IMR-90 (cell line): Measurements from ENCODE around the gene PDCL3. TPM values are rescaled to one million over a fixed set of nuclear protein-coding genes. Genes with fewer than 3 reads are reported as not detected.

Experiments used
- ATAC-seq: fragments of 200-7000 bp; cut with Tn5 transposase; 2 replicates; pipeline ENCODE4 v1.9.1; 2020; ENCODE audit warnings: low read depth, mild to moderate bottlenecking, moderate library complexity
- BruUV-seq: library from RNA; stranded (reverse); fragments of 400-500 nt; replicated peaks from 2 replicates; lab custom pipeline; 2021; lab: Mats Ljungman, UMichigan
- CTCF ChIA-PET: fragments of 300-600 bp; formaldehyde crosslinking; extraction: SDS; loops from one replicate; lab custom pipeline; 2021; ENCODE audit warnings: antibody characterized with exemption; lab: Yijun Ruan, JAX
- POLR2A ChIA-PET: fragments of 300-600 bp; sonication (Branson Sonifier 250); formaldehyde crosslinking; loops from one replicate; lab custom pipeline; 2022; ENCODE audit warnings: antibody characterized with exemption; ENCODE audit not compliant: unreplicated experiment; lab: Charles Lee
- DNase-seq: peaks from one replicate; pipeline ENCODE4 v3.0.0; 2013
- H2AFZ ChIP-seq: replicated peaks from 2 replicates; pipeline ENCODE3; 2013; ENCODE audit warnings: low read length, mild to moderate bottlenecking; ENCODE audit not compliant: poor library complexity
- H2AK5ac ChIP-seq: 2 replicates; pipeline ENCODE4 v1.6.1; 2013; ENCODE audit warnings: low read depth, low read length, inconsistent platforms
- H2AK9ac ChIP-seq: replicated peaks from 2 replicates; pipeline ENCODE3; 2013; ENCODE audit warnings: mild to moderate bottlenecking, low read depth, low read length, moderate library complexity; ENCODE audit not compliant: poor library complexity
- H2BK120ac ChIP-seq: 2 replicates; pipeline ENCODE4 v1.6.1; 2013; ENCODE audit warnings: low read depth, low read length, inconsistent platforms
- H2BK15ac ChIP-seq: 3 replicates; pipeline ENCODE4 v1.6.1; 2013; ENCODE audit warnings: low read depth, low read length, inconsistent platforms
- H2BK20ac ChIP-seq: 2 replicates; pipeline ENCODE4 v1.6.1; 2013; ENCODE audit warnings: low read depth, mild to moderate bottlenecking, inconsistent platforms, low read length, moderate library complexity
- H2BK5ac ChIP-seq: 2 replicates; pipeline ENCODE4 v1.6.1; 2013; ENCODE audit warnings: mild to moderate bottlenecking, low read depth, low read length, inconsistent platforms; ENCODE audit not compliant: poor library complexity, severe bottlenecking
- H3K14ac ChIP-seq: replicated peaks from 2 replicates; pipeline ENCODE4 v1.6.1; 2013; ENCODE audit warnings: low read depth, low read length, inconsistent platforms
- H3K18ac ChIP-seq: 2 replicates; pipeline ENCODE4 v1.6.1; 2013; ENCODE audit warnings: low read depth, low read length, control low read depth
- H3K23ac ChIP-seq: 2 replicates; pipeline ENCODE4 v1.6.1; 2013; ENCODE audit warnings: low read depth, low read length, inconsistent platforms
- H3K27ac ChIP-seq: 2 replicates; pipeline ENCODE4 v1.5.1; 2013; ENCODE audit warnings: mild to moderate bottlenecking, control low read depth, low read length; ENCODE audit not compliant: insufficient read depth
- H3K27me3 ChIP-seq: 2 replicates; pipeline ENCODE4 v1.6.1; 2013; ENCODE audit warnings: low read length; ENCODE audit not compliant: control insufficient read depth, insufficient read depth
- H3K36me3 ChIP-seq: 2 replicates; pipeline ENCODE4 v1.6.1; 2013; ENCODE audit warnings: low read length, mixed read lengths; ENCODE audit not compliant: control insufficient read depth, insufficient read depth
- H3K4ac ChIP-seq: 2 replicates; pipeline ENCODE4 v1.6.1; 2013; ENCODE audit warnings: low read depth, low read length, inconsistent platforms
- H3K4me1 ChIP-seq: 2 replicates; pipeline ENCODE4 v1.6.1; 2013; ENCODE audit warnings: low read length, mixed read lengths; ENCODE audit not compliant: control insufficient read depth, insufficient read depth
- H3K4me2 ChIP-seq: 2 replicates; pipeline ENCODE4 v1.6.1; 2013; ENCODE audit warnings: low read depth, mild to moderate bottlenecking, control low read depth, low read length, moderate library complexity
- H3K4me3 ChIP-seq: 2 replicates; pipeline ENCODE4 v1.5.1; 2013; ENCODE audit warnings: low read depth, mild to moderate bottlenecking, control low read depth, low read length, moderate library complexity; ENCODE audit not compliant: insufficient read depth
- H3K56ac ChIP-seq: 2 replicates; pipeline ENCODE4 v1.6.1; 2013; ENCODE audit warnings: low read length, inconsistent platforms; ENCODE audit not compliant: insufficient read depth; ENCODE audit errors: extremely low read depth
- H3K79me1 ChIP-seq, 2 experiments: 2 replicates each; pipeline ENCODE4 v1.6.1; 2013; ENCODE audit warnings: low read length in 2 of 2, inconsistent platforms in 1 of 2, low read depth in 1 of 2
- H3K9ac ChIP-seq: 2 replicates; pipeline ENCODE4 v1.6.1; 2013; ENCODE audit warnings: low read depth, low read length, control low read depth
- H3K9me1 ChIP-seq: 2 replicates; pipeline ENCODE4 v1.6.1; 2013; ENCODE audit warnings: low read length, inconsistent platforms; ENCODE audit not compliant: insufficient read depth
- H3K9me3 ChIP-seq: 2 replicates; pipeline ENCODE4 v1.6.1; 2013; ENCODE audit warnings: low read length; ENCODE audit not compliant: control insufficient read depth, insufficient read depth
- H4K20me1 ChIP-seq: 2 replicates; pipeline ENCODE4 v1.6.1; 2013; ENCODE audit warnings: low read length, inconsistent platforms; ENCODE audit not compliant: insufficient read depth
- H4K5ac ChIP-seq: 2 replicates; pipeline ENCODE4 v1.6.1; 2013; ENCODE audit warnings: mild to moderate bottlenecking, low read depth, low read length, control low read depth
- H4K8ac ChIP-seq, 2 experiments: 2 replicates each; pipeline ENCODE4 v1.6.1; 2013; ENCODE audit warnings: low read depth in 2 of 2, low read length in 2 of 2, control low read depth in 1 of 2, inconsistent platforms in 1 of 2
- H4K91ac ChIP-seq: 2 replicates; pipeline ENCODE4 v1.6.1; 2013; ENCODE audit warnings: low read depth, low read length, inconsistent platforms; ENCODE audit not compliant: insufficient read depth
- MXI1 ChIP-seq: IDR thresholded peaks from 2 replicates; pipeline ENCODE4 v1.6.1; 2012; ENCODE audit warnings: low read depth, mild to moderate bottlenecking, low read length, moderate library complexity, borderline replicate concordance
- WGBS, 2 experiments: methylation state at CpG; one replicate each; pipeline versions ENCODE4 v1.1.5 to v1.1.7; 2013; ENCODE audit warnings: missing lambda C conversion rate in 2 of 2; ENCODE audit not compliant: insufficient read length in 1 of 2; ENCODE audit errors: extremely low coverage in 2 of 2; 5-methylcytosine and 5-hydroxymethylcytosine counted together
- dilution Hi-C: fragments of 300-500 bp; cut with HindIII; formaldehyde crosslinking; loops from one replicate; pipeline ENCODE4 v1.14.3; 2018; ENCODE audit warnings: low sequenced_read_pairs; ENCODE audit not compliant: unreplicated experiment
- in situ Hi-C: fragments of 300-500 bp; cut with MboI; formaldehyde crosslinking; loops from 3 replicates; pipeline ENCODE4 v1.14.3; 2019; ENCODE audit warnings: low sequenced_read_pairs, inconsistent platforms, mixed read lengths
- intact Hi-C: fragments of 100-400 bp; cut with micrococcal nuclease; formaldehyde crosslinking; loops from 2 replicates; pipeline ENCODE4 v1.10.0; 2022
- polyA plus RNA-seq, 3 experiments: library from polyadenylated mRNA; depleted of rRNA; stranded (reverse); fragments of >200 nt; gene quantifications; 2 replicates each; pipeline ENCODE4 v1.2.3, GENCODE V29; 2012; ENCODE audit warnings: low replicate concordance in 1 of 3
- total RNA-seq: library from RNA; depleted of rRNA; stranded (reverse); fragments of >200 nt; gene quantifications from 2 replicates; pipeline ENCODE4 v1.2.3, GENCODE V29; 2012
- TF ChIP-seq, protein P1 (sequence below): fragments of 150-350 bp; IDR thresholded peaks from 2 replicates; pipeline ENCODE4 v1.6.1; 2017; ENCODE audit warnings: mild to moderate bottlenecking, antibody characterized with exemption, low read length, low read depth

PDCL3 gene
- total and polyA plus RNA-seq, 2 of the 4 experiments (the other 2 are of a cell fraction), result 9.5 to 26.4 TPM

DNA sequence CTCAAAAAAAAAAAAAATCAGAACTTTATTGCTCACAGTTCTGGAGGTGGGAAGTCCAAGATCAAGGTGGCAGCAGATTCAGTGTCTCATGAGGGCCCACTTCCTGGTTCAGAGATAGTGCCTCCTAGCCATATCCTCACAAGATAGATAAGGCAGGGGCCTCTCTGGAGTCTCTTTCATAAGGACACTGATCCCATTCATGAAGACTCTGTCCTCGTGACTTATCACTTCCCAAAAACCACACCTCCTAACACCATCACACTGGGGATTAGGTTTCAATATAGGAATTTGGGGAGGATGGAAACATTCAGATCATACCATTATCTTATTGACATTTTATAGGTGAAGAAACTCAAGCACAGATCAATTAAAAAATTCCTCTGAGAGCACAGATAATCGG, 61.1 kb downstream of the PDCL3 start:
- in situ Hi-C loops (loop anchor here (25.0 kb wide), 2 partner anchors 188 to 588 kb away; partner anchors contain the start of gene NPAS2), dilution Hi-C loops (no loop called here), intact Hi-C loops (no loop called here)
- ATAC-seq (no peak), DNase-seq (no peak)
- no peaks in the 10 kb centered on the region for H4K20me1 ChIP-seq
- no peak overlapping the region for H2BK20ac ChIP-seq
- no peak overlapping the region for H3K9ac ChIP-seq
- no peak overlapping the region for H2AK9ac ChIP-seq
- TF ChIP-seq, protein P1, sequence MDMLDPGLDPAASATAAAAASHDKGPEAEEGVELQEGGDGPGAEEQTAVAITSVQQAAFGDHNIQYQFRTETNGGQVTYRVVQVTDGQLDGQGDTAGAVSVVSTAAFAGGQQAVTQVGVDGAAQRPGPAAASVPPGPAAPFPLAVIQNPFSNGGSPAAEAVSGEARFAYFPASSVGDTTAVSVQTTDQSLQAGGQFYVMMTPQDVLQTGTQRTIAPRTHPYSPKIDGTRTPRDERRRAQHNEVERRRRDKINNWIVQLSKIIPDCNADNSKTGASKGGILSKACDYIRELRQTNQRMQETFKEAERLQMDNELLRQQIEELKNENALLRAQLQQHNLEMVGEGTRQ, result no peak
- TF ChIP-seq MXI1, result no peak
- H3K14ac ChIP-seq, result no peak overlapping the region
- H3K27ac ChIP-seq, result no peak overlapping the region
- H2AFZ ChIP-seq, result no peak overlapping the region
- H3K18ac ChIP-seq, result no peak overlapping the region
- no peak overlapping the region for H3K56ac ChIP-seq
- H3K36me3 ChIP-seq, result no peaks in the 10 kb centered on the region
- no TSS peak for BruUV-seq
- no peak overlapping the region for H2BK120ac ChIP-seq
- H3K23ac ChIP-seq, result no peak overlapping the region
- no peaks in the 10 kb centered on the region for H3K9me1 ChIP-seq
- H4K8ac ChIP-seq, result no peak overlapping the region
- H2BK15ac ChIP-seq, result no peak overlapping the region
- H3K27me3 ChIP-seq, result peaks cover 63% of the 10 kb centered on the region
- H4K5ac ChIP-seq, result no peak overlapping the region
- H2BK5ac ChIP-seq, result no peak overlapping the region
- no peak overlapping the region for H3K4me2 ChIP-seq
- H3K79me1 ChIP-seq, result no peaks in the 10 kb centered on the region
- no peak overlapping the region for H4K91ac ChIP-seq
- ChIA-PET POLR2A (no interaction called here), CTCF (no interaction called here)
- no peak overlapping the region for H2AK5ac ChIP-seq
- H3K4me1 ChIP-seq, result no peaks in the 10 kb centered on the region
- 50% methylated on average over 1 of the region's 2 CpGs; no CpG with 5 or more reads in 1 of the 2 experiments for WGBS, 2 experiments
- no peak overlapping the region for H3K4me3 ChIP-seq
- peaks cover 3% of the 10 kb centered on the region; the same call in 1 of the 2 replicates for H3K9me3 ChIP-seq
- H3K4ac ChIP-seq, result no peak overlapping the region
